K562 (cell line): ENCODE measurements around the gene FAM53A. TPM values are rescaled to one million over a fixed set of nuclear protein-coding genes. Genes with fewer than 3 reads are reported as not detected.

Experiments
- CREB1 ChIP-seq, 2 experiments: sonication (generic) in 1 of 2; formaldehyde crosslinking in 1 of 2; IDR thresholded peaks; 2 replicates each; pipeline versions ENCODE4 v1.6.1 to v1.8.0; 2012 to 2022; ENCODE audit warnings: inconsistent platforms in 1 of 2, mild to moderate bottlenecking in 1 of 2, missing genetic modification reagents in 1 of 2, moderate library complexity in 1 of 2
- CREM ChIP-seq: IDR thresholded peaks from 2 replicates; pipeline ENCODE4 v1.6.1; 2014; ENCODE audit warnings: antibody characterized with exemption, low read depth
- CTCF ChIP-seq, 3 experiments: IDR thresholded peaks in 2 of 3; conservative IDR thresholded peaks in 1 of 3; 2 replicates each; pipeline ENCODE4 v1.5.1; 2011 to 2012; ENCODE audit warnings: low read length in 3 of 3, mild to moderate bottlenecking in 3 of 3, control low read depth in 2 of 3, improper control_type of control experiment in 1 of 3, inconsistent platforms in 1 of 3, low read depth in 1 of 3, mixed read lengths in 1 of 3, moderate library complexity in 1 of 3; ENCODE audit not compliant: insufficient read depth in 2 of 3
- E2F8 ChIP-seq: fragments of 450-650 bp; IDR thresholded peaks from 2 replicates; pipeline ENCODE4 v1.7.1; 2018; ENCODE audit warnings: mild to moderate bottlenecking, low read depth; ENCODE audit not compliant: partially characterized antibody
- MYC ChIP-seq, 2 experiments: fragments of 250-450 bp in 1 of 2; sonication (Bioruptor Pico) in 1 of 2; IDR thresholded peaks; 2 replicates each; pipeline versions ENCODE4 v1.5.1 to v1.6.1; 2012 to 2021; ENCODE audit warnings: low read depth in 2 of 2, borderline replicate concordance in 1 of 2, improper control_type of control experiment in 1 of 2, low read length in 1 of 2, mild to moderate bottlenecking in 1 of 2, moderate library complexity in 1 of 2
- POLR2A ChIP-seq: fragments of 450-650 bp; conservative IDR thresholded peaks from 2 replicates; pipeline ENCODE4 v1.6.1; 2016
- PTBP1 ChIP-seq: fragments of 200-400 bp; formaldehyde crosslinking; IDR thresholded peaks from 2 replicates; pipeline ENCODE4 v1.6.1; 2017; ENCODE audit warnings: low read depth, low read length
- SIX5 ChIP-seq, 2 experiments: IDR thresholded peaks; 2 replicates each; pipeline ENCODE4 v1.6.1; 2011; ENCODE audit warnings: low read length in 2 of 2, borderline replicate concordance in 1 of 2, low read depth in 1 of 2, mild to moderate bottlenecking in 1 of 2, moderate library complexity in 1 of 2; ENCODE audit not compliant: insufficient read depth in 1 of 2
- SNRNP70 ChIP-seq: fragments of 200-400 bp; formaldehyde crosslinking; optimal IDR thresholded peaks from 2 replicates; pipeline ENCODE3; 2017; ENCODE audit warnings: low read depth, low read length
- SREBF1 ChIP-seq: fragments of 150-350 bp; IDR thresholded peaks from 2 replicates; pipeline ENCODE4 v1.6.1; 2014; ENCODE audit warnings: antibody characterized with exemption, low read depth, low read length, borderline replicate concordance
- SRSF9 ChIP-seq: fragments of 200-400 bp; formaldehyde crosslinking; IDR thresholded peaks from 2 replicates; pipeline ENCODE4 v1.6.1; 2017; ENCODE audit warnings: low read depth, low read length, borderline replicate concordance
- STAG1 ChIP-seq: sonication (generic); formaldehyde crosslinking; IDR thresholded peaks from 2 replicates; pipeline ENCODE4 v1.5.0; 2020; ENCODE audit warnings: missing genetic modification reagents, borderline replicate concordance
- ZNF511 ChIP-seq: sonication (generic); formaldehyde crosslinking; IDR thresholded peaks from 2 replicates; pipeline ENCODE4 v1.8.0; 2022; ENCODE audit warnings: mild to moderate bottlenecking, missing genetic modification reagents
- polyA plus RNA-seq, 8 experiments: library from polyadenylated mRNA; depleted of rRNA in 4 of 8; stranded (reverse) in 5 of 8; unstranded in 3 of 8; fragments of >200 nt; fragmentation: Nextera tagmentation in 2 of 8; fragmentation: Illumina TruSeq in 1 of 8; extraction: Ambion mirVana in 2 of 8; extraction: Trizol in 1 of 8; gene quantifications; 2 replicates each; pipeline versions ENCODE4 v1.2.1 to v1.2.3, GENCODE V29; 2011 to 2014; ENCODE audit warnings: inconsistent platforms in 1 of 8, missing spikeins in 1 of 8
- total RNA-seq, 7 experiments: library from RNA; depleted of rRNA in 6 of 7; stranded (reverse); fragments of >200 nt in 6 of 7; fragmentation: Illumina TruSeq in 2 of 7; extraction: Trizol in 2 of 7; gene quantifications; 2 replicates each; pipeline versions ENCODE4 v1.2.1 to v1.2.3, GENCODE V29; 2011 to 2021; ENCODE audit warnings: low replicate concordance in 1 of 7

FAM53A gene
- total and polyA plus RNA-seq, 9 of the 15 experiments (the other 6 are each of a cell fraction or from before 2014, with no cell fraction given): 0.53 to 2.7 (median 1.4) TPM; not detected in 2

GRCh38 chr4:1661695-1662094, 22.4 kb downstream of the FAM53A start (continued):
- TF ChIP-seq MYC (IDR thresholded peaks at IDR 0.05; ENCODE audit: low read depth, low read length) (peak; percentile 60; the same call in 1 of the 2 replicates), MYC (CRISPR knock-in tag; IDR thresholded peaks at IDR 0.05; ENCODE audit: borderline replicate concordance, low read depth) (no peak), PTBP1 (no peak), CTCF (IDR thresholded peaks at IDR 0.05 in 2 of 3, conservative IDR thresholded peaks at IDR 0.05 in 1 of 3; ENCODE audit: insufficient read depth in 2 of 3, low read depth in 1 of 3, low read length in 3 of 3) (peak; percentile 37 to 58 (median 39); a peak in 3 of 6 replicates), CREM (peak; percentile 58), POLR2A (no peak), SNRNP70 (no peak), E2F8 (no peak), ZNF511 (CRISPR knock-in tag) (no peak), STAG1 (CRISPR knock-in tag) (no peak), SREBF1 (no peak), SIX5 (IDR thresholded peaks at IDR 0.05; ENCODE audit: borderline replicate concordance in 1 of 2, insufficient read depth in 1 of 2, low read depth in 1 of 2, low read length in 2 of 2) (no peak), CREB1 (IDR thresholded peaks at IDR 0.05) (no peak), CREB1 (CRISPR knock-in tag; IDR thresholded peaks at IDR 0.05) (0 out of 2 replicates have a peak, but pooled peaks have one; percentile 22), SRSF9 (no peak)
